ENCODE results near the gene SPATA13.

DNA sequence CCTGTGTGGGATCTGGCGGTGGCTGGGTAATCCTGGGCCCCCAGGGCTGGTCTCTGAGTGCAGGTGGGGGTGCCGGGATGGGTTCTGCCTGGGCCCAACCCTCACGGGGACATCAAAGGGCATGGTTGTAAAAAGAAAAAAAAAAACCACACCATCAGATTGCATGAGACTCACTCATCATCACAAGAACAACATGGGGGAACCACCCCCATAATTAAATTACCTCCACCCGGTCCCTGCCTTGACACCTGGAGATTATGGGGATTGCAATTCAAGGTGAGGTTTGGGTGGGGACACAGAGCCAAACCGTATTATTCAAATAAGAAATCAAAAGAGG is 163.2 kb downstream of the SPATA13 start:
- TF ChIP-seq, protein P1, sequence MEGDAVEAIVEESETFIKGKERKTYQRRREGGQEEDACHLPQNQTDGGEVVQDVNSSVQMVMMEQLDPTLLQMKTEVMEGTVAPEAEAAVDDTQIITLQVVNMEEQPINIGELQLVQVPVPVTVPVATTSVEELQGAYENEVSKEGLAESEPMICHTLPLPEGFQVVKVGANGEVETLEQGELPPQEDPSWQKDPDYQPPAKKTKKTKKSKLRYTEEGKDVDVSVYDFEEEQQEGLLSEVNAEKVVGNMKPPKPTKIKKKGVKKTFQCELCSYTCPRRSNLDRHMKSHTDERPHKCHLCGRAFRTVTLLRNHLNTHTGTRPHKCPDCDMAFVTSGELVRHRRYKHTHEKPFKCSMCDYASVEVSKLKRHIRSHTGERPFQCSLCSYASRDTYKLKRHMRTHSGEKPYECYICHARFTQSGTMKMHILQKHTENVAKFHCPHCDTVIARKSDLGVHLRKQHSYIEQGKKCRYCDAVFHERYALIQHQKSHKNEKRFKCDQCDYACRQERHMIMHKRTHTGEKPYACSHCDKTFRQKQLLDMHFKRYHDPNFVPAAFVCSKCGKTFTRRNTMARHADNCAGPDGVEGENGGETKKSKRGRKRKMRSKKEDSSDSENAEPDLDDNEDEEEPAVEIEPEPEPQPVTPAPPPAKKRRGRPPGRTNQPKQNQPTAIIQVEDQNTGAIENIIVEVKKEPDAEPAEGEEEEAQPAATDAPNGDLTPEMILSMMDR (IDR thresholded peaks at IDR 0.05), result no peak
- TF ChIP-seq POLR2A (IDR thresholded peaks at IDR 0.05), result no peak
- TF ChIP-seq POLR2AphosphoS5 (IDR thresholded peaks at IDR 0.05), result no peak
